HG03175 (cell line): ENCODE data around the gene WDFY1.

Experiments used
- ATAC-seq: cut with Tn5 transposase; IDR thresholded peaks from one replicate; pipeline ENCODE4 v1.9.1; 2021; ENCODE audit warnings: mild to moderate bottlenecking, moderate library complexity; ENCODE audit not compliant: unreplicated experiment

Gene WDFY1

DNA sequence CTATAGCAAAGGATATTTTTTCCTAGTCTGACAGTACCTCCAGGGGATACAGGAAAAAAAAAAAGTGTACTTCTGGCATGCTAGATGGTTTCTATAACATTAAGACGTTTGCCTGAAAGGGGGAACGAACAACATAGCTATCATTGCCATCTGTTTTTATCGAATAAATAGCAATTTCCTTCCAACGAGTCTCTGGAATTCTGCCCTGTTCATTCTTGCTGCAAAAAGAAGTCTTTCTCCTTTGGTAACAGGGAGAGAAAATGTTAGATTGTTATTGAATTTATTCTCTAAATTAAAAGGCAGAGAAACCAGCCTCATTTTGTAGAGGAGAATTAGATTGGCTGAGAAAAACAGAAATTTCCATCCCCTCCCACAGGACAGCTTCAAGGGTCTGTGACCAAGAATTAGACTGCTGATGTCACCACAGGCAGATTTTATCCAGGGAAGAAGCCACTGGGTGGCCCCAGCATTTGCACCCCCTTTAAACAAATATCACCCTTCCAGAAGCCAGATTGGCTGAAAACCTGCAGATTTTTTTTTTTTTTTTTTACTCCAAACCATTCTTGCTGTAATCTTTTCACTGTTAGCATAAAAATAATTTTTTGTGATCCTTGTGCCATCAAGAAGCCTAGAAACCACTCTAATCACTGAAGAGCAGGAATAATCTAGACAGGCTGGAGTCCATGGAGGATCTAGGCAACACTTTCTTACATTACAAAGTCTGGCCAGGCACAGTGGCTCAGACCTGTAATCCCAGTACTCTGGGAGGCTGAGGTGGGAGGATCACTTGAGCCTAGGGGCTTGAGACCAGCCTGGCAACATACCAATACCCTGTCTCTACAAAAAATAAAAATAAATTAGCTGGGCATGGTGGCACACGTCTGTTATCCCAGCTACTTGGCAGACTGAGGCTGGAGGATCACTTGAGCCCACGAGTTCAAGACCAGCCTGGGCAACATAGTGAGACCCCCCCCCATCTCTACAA, 12.0 kb downstream of the WDFY1 start:
- ATAC-seq, result no peak

- ATAC-seq, result no peak
These were observed 14.8 kb downstream of the WDFY1 start for GRCh38 chr2:223930103-223930976.

DNA sequence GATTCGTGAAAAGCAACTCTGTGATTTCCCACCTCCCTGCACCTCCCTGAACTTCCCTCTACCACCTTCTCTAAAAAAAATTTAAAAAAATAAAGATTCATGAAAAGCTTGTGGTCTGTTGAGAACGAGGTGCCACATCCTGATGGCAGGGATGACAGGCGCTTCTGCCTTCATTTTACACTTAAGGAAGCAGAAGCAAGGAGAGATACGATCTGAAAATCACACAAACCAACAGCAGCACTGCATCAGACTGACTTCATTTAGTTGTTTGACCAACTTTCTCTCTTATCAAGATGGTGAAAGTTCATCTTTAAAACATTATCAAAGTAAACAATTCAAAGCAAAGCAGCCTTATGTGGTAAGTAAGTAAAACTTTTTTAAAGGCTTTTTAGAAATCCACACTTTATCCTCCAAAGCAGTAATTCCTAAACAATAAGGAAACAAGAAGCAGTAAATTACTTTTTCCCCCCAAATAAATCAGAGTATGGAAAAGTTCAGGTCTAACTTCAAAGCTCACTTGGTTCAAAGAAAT, 15.5 kb downstream of the WDFY1 start:
- ATAC-seq, result no peak

DNA sequence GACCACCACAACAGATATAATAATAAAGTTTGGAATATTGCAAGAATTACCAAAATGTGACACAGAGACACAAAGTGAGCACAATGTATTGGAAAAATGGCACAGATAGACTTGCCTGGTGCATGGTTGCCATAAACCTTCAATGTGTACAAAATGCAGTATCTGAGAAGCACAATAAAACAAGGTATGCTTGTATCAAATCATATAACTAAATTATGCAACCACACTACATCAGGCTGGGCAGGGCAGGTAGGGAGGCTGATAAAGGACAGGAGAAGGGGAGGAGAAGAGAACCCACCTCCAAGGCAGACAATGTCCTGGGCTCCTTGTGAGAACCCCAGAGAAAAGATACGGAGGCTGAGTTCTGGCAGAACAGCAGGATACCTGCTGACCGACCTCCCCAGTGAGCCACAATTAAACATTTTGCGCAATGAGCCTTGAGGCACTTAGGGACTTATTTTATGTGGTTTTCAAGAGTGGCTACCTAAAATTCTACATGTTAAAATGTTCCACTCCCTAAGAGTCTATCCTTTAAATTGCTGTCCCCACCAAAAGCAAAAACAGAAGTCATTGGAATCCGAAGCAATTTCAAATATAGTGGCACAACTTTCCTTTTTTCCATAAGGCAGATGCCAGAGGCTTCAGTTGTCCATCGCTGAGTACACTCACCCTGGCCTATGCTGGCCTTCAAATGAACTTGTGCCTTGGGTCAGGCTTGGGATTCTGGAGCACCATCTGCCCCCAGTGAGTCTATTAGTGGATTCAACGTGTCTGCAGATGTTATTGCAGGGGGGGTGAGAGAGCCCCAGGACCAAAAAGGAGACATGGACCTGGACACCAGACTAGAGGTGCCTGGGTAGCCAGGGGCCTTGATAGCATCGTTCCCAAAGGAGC, 16.8 kb downstream of the WDFY1 start:
- ATAC-seq, result no peak

GRCh38 chr2:223925106-223925505, 20.0 kb downstream of the WDFY1 start:
- ATAC-seq, result no peak

DNA sequence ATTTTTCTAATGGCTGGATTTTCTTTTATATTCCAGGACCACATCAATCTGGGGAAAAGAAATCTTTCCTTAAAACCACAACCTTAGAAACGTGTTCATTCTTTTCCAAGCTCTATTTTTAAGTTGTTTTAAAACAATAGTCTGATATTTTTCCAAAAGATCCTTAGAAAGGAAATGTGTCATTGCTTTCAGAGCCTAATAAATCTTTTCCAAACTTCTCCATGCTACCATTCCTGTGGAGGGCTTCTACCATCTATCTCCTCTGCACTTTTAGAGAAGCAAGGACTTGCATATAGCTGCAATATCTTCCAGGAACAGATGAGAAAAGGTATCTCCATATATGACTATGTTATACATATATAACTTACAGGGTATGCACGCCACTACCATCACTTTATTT, 21.2 kb downstream of the WDFY1 start:
- ATAC-seq, result no peak

DNA sequence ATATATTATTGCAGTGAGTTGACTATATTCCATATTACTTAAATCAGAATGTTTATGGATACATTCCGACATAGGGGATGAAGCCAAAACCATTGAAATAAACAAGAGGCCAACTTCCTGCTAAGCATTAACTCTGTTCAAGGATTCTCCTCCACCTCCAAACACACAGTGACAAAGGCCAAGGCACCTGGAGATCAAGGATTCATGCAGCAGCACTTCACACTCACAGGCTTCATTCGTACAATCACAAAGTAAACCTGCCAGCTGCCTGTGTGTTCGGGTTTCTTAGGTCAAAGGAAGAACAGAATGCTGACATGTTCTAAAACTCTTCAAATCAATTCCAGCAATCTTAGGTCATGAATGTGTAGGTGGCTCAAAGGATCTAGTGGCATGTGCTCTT, 22.8 kb downstream of the WDFY1 start:
- ATAC-seq, result no peak

GRCh38 chr2:223921204-223921603, 23.9 kb downstream of the WDFY1 start:
- ATAC-seq, result no peak

GRCh38 chr2:223920109-223920508, 25.0 kb downstream of the WDFY1 start:
- ATAC-seq, result no peak

DNA sequence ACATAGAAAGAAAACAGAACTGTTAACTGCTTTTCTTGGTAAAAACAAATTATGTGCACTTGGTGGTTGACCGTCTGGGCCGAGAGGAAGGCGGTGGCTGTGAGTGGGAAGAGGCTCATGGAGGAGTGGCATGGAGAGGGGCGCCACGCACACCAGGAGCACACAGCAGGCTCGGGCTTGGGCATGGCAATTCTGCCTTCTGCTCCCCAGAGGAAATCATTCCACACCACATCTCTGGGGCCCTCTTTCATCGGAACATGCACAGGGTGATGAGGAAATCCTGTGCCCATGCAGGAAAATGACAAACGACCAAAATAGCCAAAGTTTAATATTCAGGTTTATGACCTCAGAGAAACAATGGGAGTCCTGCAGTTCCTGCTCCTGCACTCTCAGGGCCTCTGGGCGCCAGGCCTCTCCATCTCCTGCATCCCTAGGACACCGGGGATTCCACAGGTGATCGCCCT, 26.4 kb downstream of the WDFY1 start:
- no peak for ATAC-seq

- no peak for ATAC-seq
These were observed 28.8 kb downstream of the WDFY1 start for GRCh38 chr2:223916181-223916920.

GRCh38 chr2:223915071-223915470, 30.1 kb downstream of the WDFY1 start:
- ATAC-seq, result no peak

DNA sequence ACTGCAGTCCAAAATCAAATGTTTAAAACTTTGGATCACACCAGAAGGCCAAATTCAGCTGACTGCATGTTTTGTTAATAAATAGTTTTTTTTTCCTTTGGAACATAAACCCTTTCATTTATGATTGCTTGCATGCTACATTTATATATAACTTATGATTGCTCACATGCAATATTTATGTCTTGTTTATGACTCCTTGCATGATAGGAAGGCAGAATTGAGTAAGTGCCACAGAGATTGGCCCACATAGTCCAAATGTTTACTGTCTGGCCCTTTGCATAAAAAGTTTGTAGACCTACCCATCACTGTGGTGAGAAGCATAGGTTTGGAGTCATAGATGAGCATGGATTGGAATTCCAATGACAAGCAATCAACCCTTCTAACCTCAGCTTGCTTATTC, 30.8 kb downstream of the WDFY1 start:
- no peak for ATAC-seq

GRCh38 chr2:223909001-223909741, 36.0 kb downstream of the WDFY1 start:
- no peak for ATAC-seq

DNA sequence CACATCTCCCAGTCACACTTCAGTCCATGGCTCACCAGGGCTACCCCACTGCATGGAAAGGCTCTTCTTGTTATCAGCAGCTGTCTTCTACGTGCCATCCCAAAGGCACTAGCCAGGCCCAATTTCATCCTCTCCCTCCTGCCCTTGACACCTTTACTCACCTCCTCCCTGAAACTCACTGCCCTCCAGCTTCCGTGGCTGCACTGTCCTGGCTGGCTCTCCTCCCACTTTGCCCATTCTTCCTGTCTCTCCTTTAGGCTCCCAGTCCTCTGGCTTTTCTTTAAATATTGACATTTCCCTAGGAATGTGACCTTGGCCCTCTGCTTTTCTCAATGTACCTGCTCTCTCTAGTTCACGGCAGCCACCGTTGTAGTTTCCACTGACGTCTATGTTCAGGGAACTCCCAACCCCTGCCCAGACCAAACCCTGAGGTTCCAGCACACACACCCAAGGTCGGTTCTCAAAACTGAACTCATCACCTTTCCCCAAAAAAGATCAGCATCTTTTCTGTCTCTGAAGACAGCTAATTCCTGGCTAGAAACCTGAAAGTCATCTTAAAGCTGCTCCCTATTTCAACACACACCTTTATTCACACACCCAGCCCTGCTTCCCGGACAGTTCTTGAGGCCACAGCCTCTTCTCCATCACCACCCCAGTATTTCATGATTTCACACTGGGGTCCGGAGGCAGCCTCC, 36.7 kb downstream of the WDFY1 start:
- no peak for ATAC-seq

DNA sequence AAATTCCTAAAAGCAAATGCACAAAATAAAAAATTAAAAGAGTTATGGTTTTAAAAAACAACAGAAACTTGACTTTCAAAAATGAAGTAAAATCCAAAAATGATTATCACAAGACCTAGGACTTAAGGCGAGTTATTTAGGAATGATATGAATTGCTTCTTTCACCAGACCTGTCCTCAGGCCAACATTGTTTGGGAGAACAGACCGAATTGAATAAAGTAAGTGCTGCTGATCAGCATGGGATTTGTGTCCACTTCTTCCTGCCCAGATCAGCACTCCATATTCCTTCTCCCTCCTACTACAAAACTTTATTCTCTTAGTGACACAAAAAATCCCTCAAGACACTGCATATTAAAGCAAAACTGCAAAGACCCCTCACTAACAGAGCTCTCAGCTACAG, 39.1 kb downstream of the WDFY1 start:
- ATAC-seq, result no peak

DNA sequence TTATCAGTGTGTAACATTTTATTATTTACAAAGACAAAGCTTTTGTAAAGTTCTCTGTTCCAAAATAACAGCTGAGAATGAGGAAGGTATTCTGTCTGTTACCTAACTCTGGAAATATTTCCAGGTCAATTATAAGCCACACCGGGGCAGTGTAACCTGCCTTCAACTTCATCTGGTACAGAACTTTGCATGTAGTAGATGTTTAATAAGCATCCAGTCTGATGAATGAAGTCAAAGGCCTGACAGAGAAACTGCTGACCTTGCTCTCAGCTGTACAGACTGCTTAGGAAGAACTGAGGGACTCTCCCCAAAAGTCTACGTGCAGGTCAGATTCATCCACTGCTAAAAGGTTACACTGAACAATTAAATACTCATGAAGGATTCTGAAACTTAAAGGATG, 43.3 kb downstream of the WDFY1 start:
- ATAC-seq, result no peak

DNA sequence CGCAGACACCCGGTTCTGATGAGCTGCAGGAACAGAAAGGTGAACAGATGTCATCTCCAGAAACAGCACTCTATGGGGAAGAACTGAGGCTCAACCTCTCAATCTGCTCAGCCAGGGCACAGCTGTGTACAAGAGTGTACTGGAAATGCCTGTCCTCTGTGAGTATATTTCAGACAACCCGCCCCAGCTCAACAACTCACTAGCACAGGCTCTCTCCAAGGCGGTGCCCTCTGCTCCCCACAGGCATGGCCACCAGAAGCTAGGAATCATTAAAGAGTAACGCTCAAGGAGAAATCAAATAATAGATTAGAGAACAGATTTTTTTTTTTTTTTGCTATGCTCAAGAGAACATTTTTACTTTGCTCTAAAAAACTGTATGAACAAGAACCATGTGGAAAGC, 43.8 kb downstream of the WDFY1 start:
- no peak for ATAC-seq
